ENCODE data around the gene LCMT2. TPM values are rescaled to one million over a fixed set of nuclear protein-coding genes. Genes with fewer than 3 reads are reported as not detected.

The LCMT2 gene, protein sequence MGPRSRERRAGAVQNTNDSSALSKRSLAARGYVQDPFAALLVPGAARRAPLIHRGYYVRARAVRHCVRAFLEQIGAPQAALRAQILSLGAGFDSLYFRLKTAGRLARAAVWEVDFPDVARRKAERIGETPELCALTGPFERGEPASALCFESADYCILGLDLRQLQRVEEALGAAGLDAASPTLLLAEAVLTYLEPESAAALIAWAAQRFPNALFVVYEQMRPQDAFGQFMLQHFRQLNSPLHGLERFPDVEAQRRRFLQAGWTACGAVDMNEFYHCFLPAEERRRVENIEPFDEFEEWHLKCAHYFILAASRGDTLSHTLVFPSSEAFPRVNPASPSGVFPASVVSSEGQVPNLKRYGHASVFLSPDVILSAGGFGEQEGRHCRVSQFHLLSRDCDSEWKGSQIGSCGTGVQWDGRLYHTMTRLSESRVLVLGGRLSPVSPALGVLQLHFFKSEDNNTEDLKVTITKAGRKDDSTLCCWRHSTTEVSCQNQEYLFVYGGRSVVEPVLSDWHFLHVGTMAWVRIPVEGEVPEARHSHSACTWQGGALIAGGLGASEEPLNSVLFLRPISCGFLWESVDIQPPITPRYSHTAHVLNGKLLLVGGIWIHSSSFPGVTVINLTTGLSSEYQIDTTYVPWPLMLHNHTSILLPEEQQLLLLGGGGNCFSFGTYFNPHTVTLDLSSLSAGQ
- total RNA-seq = 1 to 10 TPM; 3.0 to 6.4 (median 3.4) TPM

DNA sequence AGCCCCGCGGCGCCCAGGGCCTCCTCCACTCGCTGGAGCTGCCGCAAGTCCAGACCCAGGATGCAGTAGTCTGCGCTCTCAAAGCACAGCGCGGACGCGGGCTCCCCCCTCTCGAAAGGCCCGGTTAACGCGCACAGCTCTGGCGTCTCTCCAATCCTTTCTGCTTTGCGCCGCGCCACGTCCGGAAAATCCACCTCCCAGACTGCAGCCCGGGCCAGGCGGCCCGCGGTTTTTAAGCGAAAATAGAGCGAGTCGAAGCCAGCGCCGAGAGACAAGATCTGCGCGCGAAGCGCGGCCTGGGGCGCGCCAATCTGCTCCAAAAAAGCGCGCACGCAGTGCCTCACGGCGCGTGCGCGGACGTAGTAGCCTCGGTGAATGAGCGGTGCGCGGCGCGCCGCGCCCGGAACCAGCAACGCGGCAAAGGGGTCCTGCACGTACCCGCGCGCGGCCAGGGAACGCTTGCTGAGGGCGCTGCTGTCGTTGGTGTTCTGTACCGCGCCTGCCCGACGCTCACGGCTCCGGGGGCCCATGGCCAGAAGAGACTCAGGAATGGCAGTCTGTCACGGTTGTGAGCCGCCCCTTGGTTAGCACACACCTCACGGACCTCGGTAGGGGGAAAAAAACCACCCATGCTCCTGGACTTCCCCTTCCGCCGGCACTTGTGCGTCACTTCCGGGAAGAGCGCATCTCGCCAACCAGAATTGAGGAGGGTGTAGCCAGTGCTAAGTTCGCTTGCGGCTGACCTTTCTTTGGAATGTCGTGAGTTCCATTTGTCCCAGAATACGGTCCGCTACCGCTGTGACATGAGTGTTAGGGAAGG, at the start of gene LCMT2:
Gene LCMT2, minus strand, starts transcription at position 614 of the 820 bp plus-strand sequence. Its CDS starts 84 bp downstream, at position 530.
- intact Hi-C loops (cut with DNase I; ENCODE audit: low total_unique reads) = no loop called here
- DNase-seq = peak; percentile 94
- H3K36me3 ChIP-seq = no peaks in the 10 kb centered on the region
- peak within 1 kb of the TSS; percentile 50 to 83 (median 76) for H3K4me3 ChIP-seq
- in situ Hi-C loops (cut with MboI; ENCODE audit: low pct_ligation_motif_present in 1 of 4, low pct_unique_long_range_greater_than_20kb in 1 of 4, low sequenced_read_pairs in 3 of 4) = no loop called here
- H3K9me3 ChIP-seq = no peaks in the 10 kb centered on the region
- WGBS, 2 donors (ENCODE audit: low coverage in 1 of 2) = 0% methylated on average over 3 to 51 of the region's 86 CpGs
- peaks cover 14 to 23% (median 21%) of the 10 kb centered on the region in 4 donors for H3K4me1 ChIP-seq
- TF ChIP-seq, protein P1, sequence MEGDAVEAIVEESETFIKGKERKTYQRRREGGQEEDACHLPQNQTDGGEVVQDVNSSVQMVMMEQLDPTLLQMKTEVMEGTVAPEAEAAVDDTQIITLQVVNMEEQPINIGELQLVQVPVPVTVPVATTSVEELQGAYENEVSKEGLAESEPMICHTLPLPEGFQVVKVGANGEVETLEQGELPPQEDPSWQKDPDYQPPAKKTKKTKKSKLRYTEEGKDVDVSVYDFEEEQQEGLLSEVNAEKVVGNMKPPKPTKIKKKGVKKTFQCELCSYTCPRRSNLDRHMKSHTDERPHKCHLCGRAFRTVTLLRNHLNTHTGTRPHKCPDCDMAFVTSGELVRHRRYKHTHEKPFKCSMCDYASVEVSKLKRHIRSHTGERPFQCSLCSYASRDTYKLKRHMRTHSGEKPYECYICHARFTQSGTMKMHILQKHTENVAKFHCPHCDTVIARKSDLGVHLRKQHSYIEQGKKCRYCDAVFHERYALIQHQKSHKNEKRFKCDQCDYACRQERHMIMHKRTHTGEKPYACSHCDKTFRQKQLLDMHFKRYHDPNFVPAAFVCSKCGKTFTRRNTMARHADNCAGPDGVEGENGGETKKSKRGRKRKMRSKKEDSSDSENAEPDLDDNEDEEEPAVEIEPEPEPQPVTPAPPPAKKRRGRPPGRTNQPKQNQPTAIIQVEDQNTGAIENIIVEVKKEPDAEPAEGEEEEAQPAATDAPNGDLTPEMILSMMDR (IDR thresholded peaks at IDR 0.05) = peak in 1 of 5 experiments; percentile 12
- TF ChIP-seq POLR2A (IDR thresholded peaks at IDR 0.05) = peak; percentile 68
- TF ChIP-seq POLR2AphosphoS5 (IDR thresholded peaks at IDR 0.05) = peak; percentile 80 to 88 (median 86)
- no peak for TF ChIP-seq EP300 (IDR thresholded peaks at IDR 0.05; ENCODE audit: low read depth)
- H3K27me3 ChIP-seq = no peaks in the 10 kb centered on the region
- H3K27ac ChIP-seq = peak within 1 kb of the TSS; percentile 90 to 99 (median 96)

DNA sequence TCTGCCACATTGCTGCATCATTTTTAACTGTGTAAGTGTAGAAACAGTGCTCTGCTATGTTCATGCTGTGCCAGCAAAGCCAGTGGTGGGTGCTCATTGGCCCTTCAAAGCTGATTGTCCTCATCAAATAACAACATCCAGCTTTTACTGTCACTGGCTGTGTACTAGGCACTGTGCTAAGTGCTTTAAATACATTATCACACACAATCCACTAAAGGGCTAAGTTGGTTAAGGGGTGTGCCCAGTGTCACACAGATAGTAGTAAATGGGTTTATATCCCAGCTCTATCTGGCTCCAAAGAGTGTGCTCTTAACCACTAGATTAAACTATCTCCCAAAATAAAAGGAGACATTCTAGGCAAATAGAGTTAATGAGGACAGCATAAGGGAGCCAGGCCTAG, 48.2 kb upstream of the LCMT2 start:
- in situ Hi-C loops (cut with MboI; ENCODE audit: low pct_ligation_motif_present in 1 of 4, low pct_unique_long_range_greater_than_20kb in 1 of 4, low sequenced_read_pairs in 3 of 4) (no loop called here), intact Hi-C loops (cut with DNase I; ENCODE audit: low total_unique reads) (no loop called here)
- TF ChIP-seq, protein P1 (IDR thresholded peaks at IDR 0.05) = no peak
- TF ChIP-seq POLR2AphosphoS5 (IDR thresholded peaks at IDR 0.05) (no peak), EP300 (IDR thresholded peaks at IDR 0.05; ENCODE audit: low read depth) (no peak), POLR2A (IDR thresholded peaks at IDR 0.05) (no peak)
- H3K27ac ChIP-seq = no peak overlapping the region
- H3K36me3 ChIP-seq = peaks cover 0 to 20% (median 9%) of the 10 kb centered on the region in 4 donors
- no peaks in the 10 kb centered on the region for H3K4me1 ChIP-seq
- no peak overlapping the region for H3K4me3 ChIP-seq
- DNase-seq = no peak
- H3K27me3 ChIP-seq = no peaks in the 10 kb centered on the region
- H3K9me3 ChIP-seq = no peaks in the 10 kb centered on the region

DNA sequence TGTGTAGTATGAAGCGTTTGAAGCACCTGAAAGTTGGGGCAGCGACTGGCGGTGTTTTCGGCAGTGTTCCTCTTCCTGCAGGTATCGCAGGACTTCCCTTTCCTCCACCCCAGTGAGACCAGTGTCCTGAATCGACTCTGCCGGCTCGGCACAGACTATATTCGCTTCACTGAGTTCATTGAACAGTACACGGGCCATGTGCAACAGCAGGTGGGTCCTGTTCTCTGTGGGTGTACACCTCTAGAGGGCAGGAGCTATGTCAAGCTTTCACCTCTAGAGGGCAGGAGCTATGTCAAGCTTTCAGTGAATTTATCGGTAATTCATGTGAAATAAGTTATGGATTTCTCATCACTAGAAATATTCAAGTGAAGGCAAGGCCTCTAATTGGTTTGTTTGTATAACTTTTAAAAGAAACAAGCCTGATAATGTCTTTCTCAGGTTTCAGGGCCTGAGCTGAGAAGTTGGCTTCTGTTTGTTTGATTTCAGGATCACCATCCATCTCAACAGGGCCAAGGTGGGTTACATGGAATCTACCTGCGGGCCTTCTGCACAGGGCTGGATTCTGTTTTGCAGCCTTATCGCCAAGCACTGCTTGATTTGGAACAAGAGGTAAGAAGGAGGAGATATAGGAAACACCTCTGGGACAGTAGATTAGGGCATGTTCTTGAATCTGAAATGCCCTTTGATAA, 45.8 kb upstream of the LCMT2 start:
- Histone ChIP-seq H3K4me1 (peaks cover 7 to 15% (median 11%) of the 10 kb centered on the region in 4 donors), H3K36me3 (peaks cover 0 to 10% (median 0%) of the 10 kb centered on the region in 4 donors), H3K4me3 (no peak overlapping the region), H3K27me3 (no peaks in the 10 kb centered on the region), H3K27ac (no peak overlapping the region), H3K9me3 (no peaks in the 10 kb centered on the region)
- WGBS, 2 donors (ENCODE audit: low coverage in 1 of 2) = 81 to 97% methylated on average over 6 to 13 of the region's 13 CpGs
- DNase-seq = peak; percentile 17
- intact Hi-C loops (cut with DNase I; ENCODE audit: low total_unique reads) = no loop called here
- in situ Hi-C loops (cut with MboI; ENCODE audit: low pct_ligation_motif_present in 1 of 4, low pct_unique_long_range_greater_than_20kb in 1 of 4, low sequenced_read_pairs in 3 of 4) = no loop called here
- no peak for TF ChIP-seq POLR2A (IDR thresholded peaks at IDR 0.05)
- TF ChIP-seq POLR2AphosphoS5 (IDR thresholded peaks at IDR 0.05) = no peak
- TF ChIP-seq EP300 (IDR thresholded peaks at IDR 0.05; ENCODE audit: low read depth) = no peak
- TF ChIP-seq, protein P1 (IDR thresholded peaks at IDR 0.05) = peak; percentile 49 to 66 (median 58)

All from transverse colon (tissue), 4 donors.